Left lung (tissue), 10 donors: ENCODE data around the gene REEP1. TPM values are rescaled to one million over a fixed set of nuclear protein-coding genes. Genes with fewer than 3 reads are reported as not detected.

Source experiments
- ATAC-seq: fragments of 200-7000 bp; cut with Tn5 transposase; one replicate; pipeline ENCODE4 v1.9.1; 2020; ENCODE audit warnings: moderate library complexity
- DNase-seq, 4 donors: peaks; one replicate each; pipeline ENCODE4 v3.0.0-alpha.2; 2013 to 2020
- H3K27ac ChIP-seq, 2 donors: fragments of 200-600 bp; sonication (generic) in 1 of 2; one replicate each; pipeline versions ENCODE4 v1.5.0 to v1.8.0; 2020 to 2021
- H3K27me3 ChIP-seq, 2 donors: fragments of 200-600 bp; sonication (generic) in 1 of 2; one replicate each; pipeline versions ENCODE4 v1.5.0 to v1.8.0; 2020 to 2021
- H3K36me3 ChIP-seq, 2 donors: fragments of 200-600 bp; sonication (generic) in 1 of 2; one replicate each; pipeline versions ENCODE4 v1.5.0 to v1.8.0; 2020 to 2021
- H3K4me1 ChIP-seq, 2 donors: fragments of 200-600 bp; one replicate each; pipeline ENCODE4 v1.8.0; 2021
- H3K4me3 ChIP-seq, 2 donors: fragments of 200-600 bp; sonication (generic) in 1 of 2; one replicate each; pipeline versions ENCODE4 v1.5.0 to v1.8.0; 2020 to 2021; ENCODE audit warnings: mild to moderate bottlenecking in 1 of 2
- H3K9me3 ChIP-seq, 2 donors: fragments of 200-600 bp; sonication (generic) in 1 of 2; one replicate each; pipeline versions ENCODE4 v1.5.0 to v1.8.0; 2020 to 2021
- CTCF ChIP-seq, 2 donors: fragments of 200-600 bp; sonication (generic) in 1 of 2; IDR thresholded peaks; one replicate each; pipeline versions ENCODE4 v1.5.0 to v1.8.0; 2021; ENCODE audit warnings: antibody characterized with exemption in 2 of 2
- intact Hi-C, 2 donors: fragments of 100-400 bp; cut with DNase I; formaldehyde crosslinking; loops; one replicate each; pipeline versions ENCODE4 v1.11.2 to v1.14.2; 2022
- polyA plus RNA-seq, 6 donors: library from polyadenylated mRNA; unstranded; fragments of 120-200 nt; gene quantifications; one replicate each; pipeline ENCODE4 v1.2.1, GENCODE V29; 2013; ENCODE audit not compliant: insufficient read length in 6 of 6
- total RNA-seq, 2 donors: library from RNA; stranded (reverse); fragmentation: NEBNext Ultra II Directional; extraction: Animal tissue kit (Norgen Biotek cat#: 25700); gene quantifications; one replicate each; pipeline ENCODE4 v1.2.1, GENCODE V29; 2021
- donor health status: DM: no; HTN: yes; CAD: no.
- donor health status: DM: no; HTN: no; CAD: no.

REEP1 gene
- total and polyA plus RNA-seq, 8 donors: 4.8 to 19.9 (median 17.1) TPM

- no peaks in the 10 kb centered on the region for H3K4me1 ChIP-seq
- peaks cover 0 to 14% of the 10 kb centered on the region in 2 donors for H3K9me3 ChIP-seq
- intact Hi-C loops: no loop called here
- H3K27me3 ChIP-seq: no peaks in the 10 kb centered on the region
- H3K36me3 ChIP-seq: no peaks in the 10 kb centered on the region
- no peak for TF ChIP-seq CTCF (IDR thresholded peaks at IDR 0.05)
- ATAC-seq (no peak), DNase-seq (no peak)
- no peak overlapping the region for H3K4me3 ChIP-seq
- H3K27ac ChIP-seq: no peak overlapping the region
Measured at GRCh38 chr2:86275962-86276361, 61.5 kb downstream of the REEP1 start.

GRCh38 chr2:86275384-86275799, 62.0 kb downstream of the REEP1 start:
- no peak overlapping the region for H3K4me3 ChIP-seq
- no peak for ATAC-seq
- TF ChIP-seq CTCF (IDR thresholded peaks at IDR 0.05): no peak

GRCh38 chr2:86274918-86275275, 62.5 kb downstream of the REEP1 start:
- H3K36me3 ChIP-seq: no peaks in the 10 kb centered on the region
- no peak overlapping the region for H3K4me3 ChIP-seq
- H3K9me3 ChIP-seq: peaks cover 0 to 23% of the 10 kb centered on the region in 2 donors
- DNase-seq (no peak), ATAC-seq (peak; percentile 14)
- no peaks in the 10 kb centered on the region for H3K4me1 ChIP-seq
- no peaks in the 10 kb centered on the region for H3K27me3 ChIP-seq
- H3K27ac ChIP-seq: no peak overlapping the region
- no peak for TF ChIP-seq CTCF (IDR thresholded peaks at IDR 0.05)
- intact Hi-C loops: no loop called here

More at GRCh38 chr2:86275384-86275799, 62.0 kb downstream of the REEP1 start:
- no peaks in the 10 kb centered on the region for H3K4me1 ChIP-seq
- H3K27me3 ChIP-seq: no peaks in the 10 kb centered on the region
- H3K36me3 ChIP-seq: no peaks in the 10 kb centered on the region
- DNase-seq: no peak
- peaks cover 0 to 20% of the 10 kb centered on the region in 2 donors for H3K9me3 ChIP-seq
- H3K27ac ChIP-seq: no peak overlapping the region
- intact Hi-C loops: no loop called here

GRCh38 chr2:86274265-86274917, 63.0 kb downstream of the REEP1 start:
- peak; percentile 40 for ATAC-seq
- no peak overlapping the region for H3K27ac ChIP-seq
- H3K9me3 ChIP-seq: peaks cover 0 to 28% of the 10 kb centered on the region in 2 donors

GRCh38 chr2:86272111-86272510, 65.3 kb downstream of the REEP1 start:
- TF ChIP-seq CTCF (IDR thresholded peaks at IDR 0.05): no peak
- Histone ChIP-seq H3K9me3 (peaks cover 0 to 28% of the 10 kb centered on the region in 2 donors), H3K27me3 (no peaks in the 10 kb centered on the region), H3K4me3 (no peak overlapping the region), H3K36me3 (no peaks in the 10 kb centered on the region), H3K27ac (no peak overlapping the region), H3K4me1 (no peaks in the 10 kb centered on the region)
- DNase-seq (no peak), ATAC-seq (no peak)
- intact Hi-C loops: no loop called here

More at GRCh38 chr2:86274265-86274917, 63.0 kb downstream of the REEP1 start:
- intact Hi-C loops: no loop called here
- no peak overlapping the region for H3K4me3 ChIP-seq
- no peak for TF ChIP-seq CTCF (IDR thresholded peaks at IDR 0.05)
- H3K27me3 ChIP-seq: no peaks in the 10 kb centered on the region
- DNase-seq: no peak
- no peaks in the 10 kb centered on the region for H3K4me1 ChIP-seq
- H3K36me3 ChIP-seq: no peaks in the 10 kb centered on the region
